GM21529 (cell line): ENCODE data around the gene TMEM156.

Source experiments
- ATAC-seq: cut with Tn5 transposase; IDR thresholded peaks from one replicate; pipeline ENCODE4 v1.9.1; 2021; ENCODE audit not compliant: unreplicated experiment

TMEM156 gene, protein sequence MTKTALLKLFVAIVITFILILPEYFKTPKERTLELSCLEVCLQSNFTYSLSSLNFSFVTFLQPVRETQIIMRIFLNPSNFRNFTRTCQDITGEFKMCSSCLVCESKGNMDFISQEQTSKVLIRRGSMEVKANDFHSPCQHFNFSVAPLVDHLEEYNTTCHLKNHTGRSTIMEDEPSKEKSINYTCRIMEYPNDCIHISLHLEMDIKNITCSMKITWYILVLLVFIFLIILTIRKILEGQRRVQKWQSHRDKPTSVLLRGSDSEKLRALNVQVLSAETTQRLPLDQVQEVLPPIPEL

DNA sequence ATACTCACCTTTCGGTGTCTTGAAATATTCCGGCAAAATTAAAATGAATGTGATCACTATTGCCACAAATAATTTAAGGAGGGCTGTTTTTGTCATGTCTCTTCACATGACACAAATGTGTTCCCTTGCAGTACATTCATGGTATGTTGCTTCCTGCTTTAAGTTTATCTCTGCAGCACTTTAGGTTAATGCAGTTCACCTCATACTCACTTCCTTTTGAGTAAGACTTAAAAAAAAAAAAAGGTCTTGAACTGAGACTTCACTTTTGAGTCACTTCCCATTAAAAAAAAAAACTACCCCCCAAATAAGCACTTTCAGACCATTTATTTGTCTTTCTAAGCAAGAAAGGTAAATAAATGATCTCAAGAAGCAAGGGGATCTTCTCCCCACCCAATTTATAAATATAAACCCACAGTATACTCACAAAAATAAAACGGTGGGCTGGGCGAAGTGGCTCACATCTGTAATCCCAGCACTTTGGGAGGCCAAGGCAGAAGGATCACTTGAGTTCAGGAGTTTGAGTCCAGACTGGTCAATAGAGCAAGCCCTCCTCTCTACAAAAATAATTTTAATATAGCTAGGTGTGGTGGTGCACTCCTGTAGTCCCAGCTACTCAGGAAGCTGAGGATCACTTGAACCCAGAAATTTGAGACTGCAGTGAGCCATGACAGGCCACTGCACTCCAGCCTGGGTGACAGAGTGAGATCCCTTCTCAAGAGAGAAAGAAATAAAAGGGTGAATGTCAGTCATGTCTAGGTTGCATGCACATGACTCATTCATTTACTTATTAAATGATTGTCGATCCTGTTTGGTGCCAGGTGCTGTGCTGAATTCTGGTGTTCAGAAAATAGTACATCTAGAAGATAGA lies at the start of gene TMEM156:
Gene TMEM156, minus strand, starts transcription at position 192 of the 868 bp plus-strand sequence. Its CDS starts 96 bp downstream, at position 96.
- ATAC-seq: peak; percentile 62

DNA sequence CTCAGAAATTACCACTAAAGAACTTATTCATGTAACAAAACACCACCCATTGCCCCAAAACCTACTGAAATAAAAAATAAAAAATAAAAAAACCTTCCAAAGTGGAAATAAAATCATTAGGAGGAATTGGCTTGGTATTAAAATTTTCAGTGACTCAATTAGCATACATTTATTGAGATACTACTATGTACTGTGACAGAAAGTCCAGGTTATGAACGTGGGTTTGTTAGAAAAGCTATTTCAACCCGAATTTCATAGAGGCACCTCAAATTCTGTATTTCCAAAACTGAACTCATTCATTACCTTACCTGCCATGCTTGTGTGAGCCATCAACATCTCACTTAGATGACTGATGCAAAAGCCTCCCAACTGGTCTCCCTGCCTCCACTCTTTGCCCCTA lies 46.6 kb upstream of the TMEM156 start:
- ATAC-seq: no peak

DNA sequence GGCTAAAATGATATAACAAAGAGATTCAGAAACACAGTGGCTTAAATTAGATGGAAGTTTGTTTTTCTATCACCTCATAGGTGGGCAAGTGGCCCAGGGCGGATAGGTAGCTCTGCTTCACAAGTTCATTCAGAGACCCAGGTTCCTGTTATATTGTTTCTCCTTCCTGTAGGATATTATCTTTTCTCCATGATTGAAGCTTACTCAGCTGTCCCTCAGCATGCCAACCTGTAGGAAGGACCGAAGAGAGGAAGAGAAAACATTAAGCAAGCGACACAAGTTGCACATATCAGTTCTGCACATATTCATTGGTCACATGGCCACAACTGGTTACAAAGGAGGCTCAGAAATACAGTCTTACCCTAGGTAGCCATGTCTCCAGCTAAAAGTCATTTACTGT lies 36.7 kb upstream of the TMEM156 start:
- ATAC-seq: no peak

DNA sequence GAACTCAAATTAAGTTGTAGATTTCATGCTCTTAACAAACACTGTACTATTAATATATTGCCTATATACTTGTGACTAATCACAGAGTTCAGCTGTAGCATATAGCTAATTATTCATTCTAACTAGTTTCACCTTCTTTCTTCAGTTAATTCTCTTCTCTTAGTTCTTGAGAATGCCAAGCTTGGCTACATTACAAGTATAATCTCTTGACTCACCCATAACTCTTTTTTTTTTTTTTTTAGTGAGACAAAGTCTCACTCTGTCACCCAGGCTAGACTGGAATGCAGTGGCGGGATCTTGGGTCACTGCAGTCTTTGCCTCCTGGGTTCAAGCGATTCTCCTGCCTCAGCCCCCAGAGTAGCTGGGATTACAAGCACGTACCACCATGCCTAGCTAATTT lies 35.2 kb upstream of the TMEM156 start:
- no peak for ATAC-seq

DNA sequence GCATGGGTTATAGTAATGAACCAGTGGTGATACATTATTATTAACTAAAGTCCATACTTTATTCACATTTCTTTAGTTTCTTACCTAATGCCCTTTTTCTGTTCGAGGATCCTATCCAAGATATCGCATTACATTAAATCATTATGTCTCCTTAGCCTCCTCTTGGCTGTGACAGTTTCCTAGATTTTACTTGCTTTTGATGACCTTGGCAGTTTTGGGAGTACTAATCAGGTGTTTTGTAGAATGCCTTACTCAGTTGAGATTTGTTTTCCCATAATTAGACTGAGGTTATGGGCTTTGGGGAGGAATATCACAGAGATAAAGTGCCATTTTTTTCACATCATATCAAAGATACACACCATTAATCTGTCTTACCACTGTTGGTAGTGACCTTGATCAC lies 34.8 kb upstream of the TMEM156 start:
- no peak for ATAC-seq

DNA sequence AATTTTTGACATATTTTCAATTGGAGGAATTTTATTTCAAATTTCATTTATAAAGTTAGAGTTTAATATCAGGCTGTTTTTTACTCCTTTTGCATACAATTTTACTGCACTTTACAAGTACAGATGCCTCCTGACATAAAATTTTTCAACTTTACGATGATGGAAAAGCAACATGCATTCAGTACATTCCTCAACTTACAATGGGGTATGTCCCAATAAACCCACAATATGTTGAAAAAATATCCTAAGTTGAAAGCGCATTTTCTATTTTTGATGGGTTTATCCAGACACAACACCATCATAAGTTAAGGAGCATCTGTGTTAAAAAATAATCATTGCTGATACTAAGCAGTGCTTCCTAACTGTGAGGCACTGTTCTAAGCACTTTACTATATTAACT lies 34.2 kb upstream of the TMEM156 start:
- ATAC-seq: no peak

DNA sequence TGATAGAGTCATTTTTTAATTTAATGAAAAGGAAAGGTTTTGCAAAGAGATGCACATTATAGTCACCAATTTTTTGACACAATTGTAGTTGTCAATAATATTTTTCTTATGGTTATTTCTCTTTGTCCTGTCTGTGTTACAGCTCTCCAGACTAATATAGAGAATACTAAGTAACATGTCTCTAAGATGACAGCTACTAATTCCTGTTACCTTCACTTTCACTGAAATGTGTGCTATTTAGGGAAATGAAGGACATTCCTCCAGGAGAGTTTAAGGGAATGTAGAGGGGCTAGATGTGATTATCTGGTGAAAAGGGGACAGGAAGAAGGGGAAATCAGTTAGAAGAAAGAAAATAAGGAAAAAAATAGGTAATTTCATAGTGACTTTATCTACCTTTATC lies 31.2 kb upstream of the TMEM156 start:
- no peak for ATAC-seq

DNA sequence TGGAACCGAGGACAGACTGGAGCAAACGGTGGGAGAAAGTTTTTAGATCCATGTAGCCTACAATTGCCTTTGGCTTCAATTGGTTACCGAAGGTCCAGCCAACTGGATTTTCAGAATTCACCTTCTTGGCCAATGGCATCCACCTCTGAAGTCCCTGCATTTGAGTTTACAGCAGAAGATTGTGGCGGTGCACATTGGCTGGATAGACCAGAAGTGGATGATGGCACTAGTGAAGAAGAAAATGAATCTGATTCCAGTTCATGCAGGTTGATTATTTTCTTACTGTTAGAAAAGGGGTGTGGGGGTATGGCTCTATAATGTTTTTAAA lies 30.5 kb upstream of the TMEM156 start:
- ATAC-seq: no peak

DNA sequence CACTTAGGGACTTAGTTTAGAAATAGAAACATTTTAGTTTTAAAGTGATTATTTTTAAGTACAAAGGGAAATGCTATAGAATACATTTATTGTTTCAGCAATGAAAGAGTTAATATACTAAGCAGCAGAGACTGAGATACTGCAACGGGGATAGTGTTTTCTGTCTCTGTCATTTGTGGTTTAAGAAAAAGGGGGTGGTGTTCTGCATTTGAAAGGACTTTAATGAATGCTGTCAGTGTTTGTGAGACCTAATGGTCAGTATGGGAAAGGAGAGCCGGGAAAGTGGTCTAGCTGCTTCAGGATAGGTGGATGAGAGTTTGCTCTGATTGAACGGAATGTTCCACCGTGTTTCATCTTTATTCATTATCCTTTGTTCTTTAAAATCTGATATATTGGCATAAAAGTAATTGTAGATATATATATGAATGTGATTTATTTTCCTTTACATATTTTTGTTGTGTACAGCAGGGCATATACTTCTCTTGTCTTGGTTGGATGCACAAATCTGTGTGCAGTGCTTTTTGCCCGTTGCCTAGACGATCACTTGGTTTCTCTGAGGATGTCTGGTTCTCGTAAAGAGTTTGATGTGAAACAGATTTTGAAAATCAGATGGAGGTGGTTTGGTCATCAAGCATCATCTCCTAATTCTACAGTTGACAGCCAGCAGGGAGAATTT lies 30.0 kb upstream of the TMEM156 start, which contains the start of gene KLHL5:
Gene KLHL5, plus strand, starts transcription at position 139 of the 676 bp plus-strand sequence. Its CDS starts 421 bp downstream, at position 560.
- no peak for ATAC-seq

DNA sequence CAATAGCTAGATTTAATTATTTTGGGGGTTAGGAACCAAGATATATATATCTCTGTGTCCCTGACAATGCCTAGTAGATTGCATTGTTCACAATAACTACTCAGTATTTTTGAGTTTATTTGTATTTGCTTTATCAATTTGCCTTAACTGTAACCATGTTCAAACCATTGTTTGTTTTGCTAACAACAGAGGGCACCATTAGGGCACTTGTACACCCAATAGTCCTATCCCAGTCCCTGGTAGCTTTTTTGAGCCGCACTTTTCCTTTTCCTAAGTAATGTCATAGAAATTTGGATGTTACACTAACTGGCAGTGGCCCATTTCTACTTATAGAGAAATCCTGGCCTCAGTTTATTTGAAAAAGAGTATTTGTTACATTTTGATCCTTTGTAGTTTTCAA lies 29.2 kb upstream of the TMEM156 start:
- no peak for ATAC-seq

DNA sequence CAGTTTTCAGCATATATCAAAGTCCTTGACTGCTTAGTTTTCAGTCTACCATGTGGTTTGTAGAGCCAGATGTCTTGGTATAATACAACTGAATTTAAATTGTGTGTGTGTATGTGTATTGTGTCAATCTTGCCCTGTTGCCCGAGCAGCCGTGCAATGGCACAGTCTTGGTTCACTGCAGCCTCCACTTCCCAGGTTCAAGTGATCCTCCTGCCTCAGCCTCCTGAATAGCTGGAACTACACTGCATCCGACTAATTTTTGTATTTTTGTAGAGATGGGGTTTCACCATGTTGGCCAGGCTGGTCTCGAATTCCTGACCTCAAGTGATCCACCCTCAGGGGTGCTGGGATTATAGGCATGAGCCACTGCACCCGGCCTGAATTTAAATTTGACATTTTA lies 23.8 kb upstream of the TMEM156 start:
- ATAC-seq: no peak

DNA sequence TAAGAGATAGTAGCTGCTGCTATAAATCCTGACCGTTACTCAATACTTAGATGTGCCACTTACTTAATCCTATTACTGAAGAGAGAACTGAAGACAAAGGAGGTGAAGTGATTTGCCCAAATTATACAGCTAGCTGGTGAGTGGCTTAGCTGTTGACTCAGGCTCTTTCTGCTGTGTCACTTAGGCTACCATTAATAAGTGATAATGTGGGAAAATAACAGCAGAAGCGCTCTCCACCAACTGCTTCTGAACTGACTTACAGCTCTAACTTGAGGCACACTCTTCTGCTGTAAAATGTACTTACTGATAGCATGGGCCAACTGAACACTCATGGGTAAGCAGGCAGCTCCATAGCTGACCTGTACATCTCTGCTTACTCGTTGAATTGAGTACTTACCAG lies 22.3 kb upstream of the TMEM156 start:
- ATAC-seq: no peak

DNA sequence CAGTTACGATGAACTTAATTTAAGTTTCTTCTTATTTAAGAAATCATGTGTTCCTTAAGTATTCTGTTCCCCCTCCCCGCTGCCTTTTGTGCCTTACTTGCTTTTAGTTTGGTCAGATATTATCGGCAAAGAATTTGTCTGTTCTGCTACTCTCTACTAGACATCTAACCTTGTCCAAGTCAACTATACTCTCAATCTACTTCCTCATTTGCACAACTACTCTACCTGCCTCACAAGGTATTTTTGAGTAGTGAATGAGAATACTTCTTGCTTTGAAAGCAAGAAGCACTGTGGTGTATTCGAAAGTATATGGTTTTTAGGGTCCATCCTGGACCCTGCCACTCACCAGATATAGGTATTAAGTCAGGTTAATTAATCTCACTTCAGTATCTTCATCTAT lies 21.8 kb upstream of the TMEM156 start:
- no peak for ATAC-seq

DNA sequence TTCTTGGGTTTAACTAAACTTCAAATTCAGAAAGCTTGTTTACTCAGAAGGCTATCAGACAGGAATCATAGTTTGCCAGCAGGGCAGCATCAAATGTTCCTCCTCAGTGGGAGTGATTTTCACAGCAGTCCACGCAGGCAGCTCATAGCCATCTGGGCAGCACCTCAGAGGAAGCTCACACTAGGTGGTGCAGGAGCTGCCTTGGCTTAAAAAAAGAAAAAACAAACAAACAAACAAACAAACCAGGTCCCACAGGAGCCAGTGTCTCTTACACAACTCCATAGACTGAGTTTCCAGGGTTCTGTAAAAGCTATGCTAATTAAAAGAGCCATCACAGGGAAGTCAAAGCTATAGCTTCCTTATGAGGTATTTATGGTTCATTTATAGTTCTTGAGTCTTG lies 19.3 kb upstream of the TMEM156 start:
- ATAC-seq: no peak

DNA sequence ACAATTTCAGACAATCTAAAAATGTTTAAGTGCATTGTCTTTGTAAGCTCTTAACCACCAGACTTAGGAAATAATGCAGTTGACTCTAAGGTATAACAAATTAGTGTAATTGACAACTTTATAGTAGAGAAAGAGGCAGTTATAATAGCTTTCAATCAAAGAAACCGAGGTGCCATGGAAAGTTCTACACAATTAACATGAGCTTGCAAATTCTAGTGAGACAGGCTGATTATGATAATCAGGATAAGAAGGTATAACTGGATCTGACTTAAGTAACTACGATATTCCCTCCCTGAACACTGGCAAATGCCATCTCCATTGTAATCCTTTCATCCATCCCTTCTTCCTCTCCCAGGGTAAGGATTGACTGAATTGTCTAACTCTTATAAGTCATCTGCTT lies 18.4 kb upstream of the TMEM156 start:
- ATAC-seq: no peak

DNA sequence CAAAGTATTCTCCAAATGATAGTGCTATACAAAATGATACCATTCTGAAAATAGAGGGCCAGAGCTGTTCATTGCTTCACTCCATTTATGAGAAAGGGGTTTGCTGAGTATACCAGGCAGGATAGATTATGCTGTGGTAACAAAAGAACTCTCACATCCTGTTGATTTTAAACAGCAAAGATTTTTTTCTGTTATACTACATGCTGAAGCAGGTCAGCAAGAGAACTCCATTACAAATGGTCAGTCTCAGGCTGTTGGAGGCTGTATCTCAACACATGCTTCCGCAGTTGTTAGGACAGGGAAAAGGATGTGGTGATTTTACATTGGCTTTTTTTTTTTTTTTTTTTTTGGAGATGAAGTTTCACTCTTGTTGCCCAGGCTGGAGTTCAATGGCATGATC lies 16.1 kb upstream of the TMEM156 start:
- ATAC-seq: no peak

DNA sequence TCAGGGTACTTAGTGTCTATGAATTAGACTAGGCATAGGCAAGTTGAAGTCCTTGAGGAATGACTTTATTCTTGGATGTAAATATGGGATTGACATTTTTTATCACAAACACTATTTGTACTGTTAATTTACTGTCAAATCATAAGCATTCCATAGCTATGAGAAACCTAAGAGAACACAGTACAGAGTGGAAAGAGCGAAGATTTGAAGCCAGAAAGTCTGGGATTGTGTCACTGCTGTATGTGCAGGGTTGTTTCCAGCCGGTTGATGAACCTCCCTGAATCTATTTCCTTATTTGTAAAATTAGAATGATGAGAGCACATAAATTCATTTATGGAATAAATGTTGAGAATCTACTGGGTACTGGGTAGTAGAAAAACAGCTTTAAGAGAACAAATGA lies 15.5 kb upstream of the TMEM156 start:
- no peak for ATAC-seq

DNA sequence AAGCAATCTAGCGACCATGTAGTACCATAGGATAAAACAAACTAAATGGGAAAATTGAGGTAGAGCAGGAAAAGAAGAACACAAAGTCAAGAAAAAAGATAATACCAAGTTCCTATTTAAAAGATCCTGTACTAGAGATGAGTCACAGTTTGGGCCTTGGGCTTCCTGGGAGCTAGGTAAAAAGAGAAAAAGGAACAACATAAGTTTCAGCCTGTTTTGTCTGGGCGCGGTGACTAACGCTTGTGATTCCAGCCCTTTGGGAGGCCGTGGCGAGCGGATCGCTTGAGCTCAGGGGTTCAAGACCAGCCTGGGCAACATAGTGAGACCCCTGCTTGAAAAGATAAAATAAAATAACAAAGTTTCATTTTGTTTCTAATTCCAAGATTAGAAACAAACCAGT lies 14.0 kb upstream of the TMEM156 start:
- ATAC-seq: no peak

DNA sequence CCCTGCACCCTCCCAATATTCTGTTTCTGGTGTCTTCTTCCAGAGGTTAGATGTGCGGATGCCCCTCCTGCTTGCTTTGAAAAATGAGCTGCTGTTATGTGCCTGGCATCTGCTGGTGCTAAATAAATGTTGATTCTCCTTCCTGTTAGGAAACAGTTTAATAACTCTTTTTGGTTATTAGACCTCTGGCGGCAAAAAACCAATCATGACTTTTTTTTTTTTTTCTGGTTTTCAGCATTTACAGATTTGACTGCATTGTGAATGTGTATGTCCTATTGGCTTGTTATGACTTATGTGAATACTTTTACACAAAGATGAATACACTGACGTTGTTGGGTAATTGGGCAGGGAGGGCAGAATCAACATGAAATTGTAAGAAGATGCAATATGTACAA lies 13.6 kb upstream of the TMEM156 start:
- no peak for ATAC-seq

DNA sequence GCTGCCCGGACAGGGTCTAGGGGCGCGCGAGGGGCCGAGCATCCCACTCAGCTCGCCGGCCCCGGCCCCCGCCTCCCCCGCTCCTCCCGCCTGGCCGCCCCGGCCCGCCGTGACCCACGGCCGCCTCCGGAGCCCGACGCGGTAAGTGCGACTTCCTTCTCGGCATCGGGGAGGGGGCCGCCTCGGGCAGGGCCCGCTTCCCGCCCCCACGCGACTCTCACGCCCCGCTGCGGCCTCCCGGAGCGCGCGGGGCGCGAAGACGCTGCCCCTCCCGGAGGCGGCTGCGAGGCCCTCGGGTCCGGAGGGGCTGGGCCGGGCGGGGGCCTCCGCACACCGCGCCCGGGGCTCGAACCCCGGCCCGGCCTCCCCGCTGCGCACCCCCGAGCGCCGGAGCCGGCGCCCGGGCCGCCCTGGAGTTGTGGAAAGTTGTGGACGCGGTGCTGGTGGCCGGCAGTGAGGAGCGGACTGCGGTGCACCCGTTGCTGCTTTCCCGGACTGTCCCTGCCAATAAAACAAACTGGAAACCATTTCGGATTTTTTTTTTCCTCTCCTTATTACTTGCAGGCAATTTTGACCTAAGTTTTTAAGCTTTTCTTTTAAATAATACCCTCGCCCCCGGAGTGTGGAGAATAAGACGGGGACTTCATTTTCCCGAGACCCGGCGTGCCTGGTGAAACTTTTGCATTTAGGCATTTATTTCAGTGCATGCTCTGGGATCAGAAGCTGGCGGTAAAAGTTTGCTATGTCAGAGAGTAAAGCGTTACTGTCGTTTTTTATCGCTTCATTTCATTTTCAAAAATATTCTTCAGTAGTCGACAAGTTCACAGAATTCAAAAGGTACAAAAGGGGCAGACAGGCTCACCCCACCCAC lies 13.0 kb upstream of the TMEM156 start:
- peak; percentile 22 for ATAC-seq

DNA sequence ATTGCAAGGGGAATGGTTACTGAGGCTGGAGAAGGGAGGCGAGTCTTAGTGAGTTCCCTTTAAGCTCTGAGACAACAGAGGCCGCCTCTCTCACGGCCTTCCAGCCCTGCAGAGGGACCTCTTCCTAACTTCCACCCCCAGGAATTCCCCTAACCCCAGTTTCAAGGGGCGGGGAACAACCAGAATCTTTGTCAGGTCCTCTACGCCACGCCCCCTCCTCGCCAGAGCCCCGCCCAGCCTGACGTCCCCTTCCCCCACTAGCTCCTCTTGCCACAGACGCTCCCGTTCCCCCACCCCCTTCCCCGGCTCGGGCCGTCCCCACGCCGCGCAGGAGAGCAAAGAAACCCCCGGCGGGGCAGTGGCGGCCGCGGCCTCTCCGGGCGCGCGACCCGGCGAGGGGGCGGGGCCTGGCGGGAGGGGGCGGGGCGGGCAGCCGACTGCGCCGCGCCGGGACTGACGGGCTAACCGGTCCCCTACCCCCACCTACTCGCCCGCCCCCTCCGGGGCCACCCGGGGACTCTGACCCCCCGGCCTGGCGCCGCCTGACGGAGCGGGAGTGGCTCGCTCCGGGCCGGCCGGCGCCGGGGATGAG lies 12.3 kb upstream of the TMEM156 start:
- peak; percentile 65 for ATAC-seq
